ENCODE measurements around the gene RASSF7.

RASSF7 gene

GRCh38 chr11:612961-613300 is 52.2 kb downstream of the RASSF7 start:
- no peak for DNase-seq (ENCODE audit: low spot score in 2 of 2)
- Histone ChIP-seq H3K9me3 (no peaks in the 10 kb centered on the region), H3K27me3 (ENCODE audit: low read depth) (no peaks in the 10 kb centered on the region), H3K4me3 (no peak overlapping the region), H3K36me3 (replicated peaks) (peaks cover 58% of the 10 kb centered on the region), H3K4me1 (peaks cover 6% of the 10 kb centered on the region; the same call in 1 of the 2 replicates)
- in situ Hi-C loops (cut with MboI; ENCODE audit: low sequenced_read_pairs): no loop called here

- Histone ChIP-seq H3K4me1 (peaks cover 6% of the 10 kb centered on the region; the same call in 1 of the 2 replicates), H3K9me3 (no peaks in the 10 kb centered on the region), H3K27me3 (ENCODE audit: low read depth) (no peaks in the 10 kb centered on the region), H3K36me3 (replicated peaks) (peaks cover 52% of the 10 kb centered on the region), H3K4me3 (no peak overlapping the region)
- peak; percentile 9 to 76 for DNase-seq (ENCODE audit: low spot score in 2 of 2)
- in situ Hi-C loops (cut with MboI; ENCODE audit: low sequenced_read_pairs): no loop called here
Measured at GRCh38 chr11:613369-613968, 52.7 kb downstream of the RASSF7 start.

All from HAP-1 (cell line).